Measurements from ENCODE around the gene SIRT6.
"Not testable (repeated sequence)": the region's sequence is repeated elsewhere in the genome, so short reads cannot be mapped to it uniquely, and the experiment has no call there.

DNA sequence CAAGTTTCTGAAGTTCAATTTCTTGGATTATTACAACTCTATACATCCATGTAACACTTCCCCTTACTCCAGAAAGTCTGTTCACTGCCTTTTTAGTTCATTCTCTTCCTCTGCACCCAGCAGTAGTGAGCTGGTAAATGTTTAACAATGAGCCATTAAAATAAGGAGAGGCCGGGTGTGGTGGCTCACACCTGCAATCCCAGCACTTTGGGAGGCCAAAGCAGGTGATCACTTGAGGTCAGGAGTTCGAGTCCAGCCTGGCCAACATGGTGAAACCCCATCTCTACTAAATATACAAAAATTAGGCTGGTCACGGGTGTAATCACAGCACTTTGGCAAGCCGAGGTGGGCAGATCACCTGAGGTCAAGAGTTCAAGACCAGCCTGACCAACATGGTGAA is 55.0 kb downstream of the SIRT6 start:
- TF ChIP-seq, protein P1, sequence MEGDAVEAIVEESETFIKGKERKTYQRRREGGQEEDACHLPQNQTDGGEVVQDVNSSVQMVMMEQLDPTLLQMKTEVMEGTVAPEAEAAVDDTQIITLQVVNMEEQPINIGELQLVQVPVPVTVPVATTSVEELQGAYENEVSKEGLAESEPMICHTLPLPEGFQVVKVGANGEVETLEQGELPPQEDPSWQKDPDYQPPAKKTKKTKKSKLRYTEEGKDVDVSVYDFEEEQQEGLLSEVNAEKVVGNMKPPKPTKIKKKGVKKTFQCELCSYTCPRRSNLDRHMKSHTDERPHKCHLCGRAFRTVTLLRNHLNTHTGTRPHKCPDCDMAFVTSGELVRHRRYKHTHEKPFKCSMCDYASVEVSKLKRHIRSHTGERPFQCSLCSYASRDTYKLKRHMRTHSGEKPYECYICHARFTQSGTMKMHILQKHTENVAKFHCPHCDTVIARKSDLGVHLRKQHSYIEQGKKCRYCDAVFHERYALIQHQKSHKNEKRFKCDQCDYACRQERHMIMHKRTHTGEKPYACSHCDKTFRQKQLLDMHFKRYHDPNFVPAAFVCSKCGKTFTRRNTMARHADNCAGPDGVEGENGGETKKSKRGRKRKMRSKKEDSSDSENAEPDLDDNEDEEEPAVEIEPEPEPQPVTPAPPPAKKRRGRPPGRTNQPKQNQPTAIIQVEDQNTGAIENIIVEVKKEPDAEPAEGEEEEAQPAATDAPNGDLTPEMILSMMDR (IDR thresholded peaks at IDR 0.05): not testable (repeated sequence)
- not testable (repeated sequence) for TF ChIP-seq POLR2AphosphoS5 (IDR thresholded peaks at IDR 0.05)

Data from prostate gland (tissue), 2 donors.